Measurements from ENCODE around the gene PRTG. TPM values are rescaled to one million over a fixed set of nuclear protein-coding genes. Genes with fewer than 3 reads are reported as not detected.
A peak's percentile ranks its signal among the peaks of the same experiment; 100 is the strongest.

The PRTG gene
- total RNA-seq, 1 donor from 2014 or later, result 2.1 TPM

GRCh38 chr15:55774113-55774970 is 31.4 kb upstream of the PRTG start:
- Mint-ChIP-seq H3K4me3 (ENCODE audit: unreplicated experiment) (no peak overlapping the region), H3K36me3 (ENCODE audit: unreplicated experiment) (no peaks in the 10 kb centered on the region), H3K9me3 (ENCODE audit: unreplicated experiment) (no peaks in the 10 kb centered on the region), H3K4me1 (ENCODE audit: unreplicated experiment) (peaks cover 4% of the 10 kb centered on the region), H3K27me3 (ENCODE audit: unreplicated experiment) (peaks cover 17% of the 10 kb centered on the region), H3K27ac (ENCODE audit: unreplicated experiment) (no peak overlapping the region)
- DNase-seq (ENCODE audit: extremely low spot score, unreplicated experiment), result no peak
- TF ChIP-seq, protein P1, sequence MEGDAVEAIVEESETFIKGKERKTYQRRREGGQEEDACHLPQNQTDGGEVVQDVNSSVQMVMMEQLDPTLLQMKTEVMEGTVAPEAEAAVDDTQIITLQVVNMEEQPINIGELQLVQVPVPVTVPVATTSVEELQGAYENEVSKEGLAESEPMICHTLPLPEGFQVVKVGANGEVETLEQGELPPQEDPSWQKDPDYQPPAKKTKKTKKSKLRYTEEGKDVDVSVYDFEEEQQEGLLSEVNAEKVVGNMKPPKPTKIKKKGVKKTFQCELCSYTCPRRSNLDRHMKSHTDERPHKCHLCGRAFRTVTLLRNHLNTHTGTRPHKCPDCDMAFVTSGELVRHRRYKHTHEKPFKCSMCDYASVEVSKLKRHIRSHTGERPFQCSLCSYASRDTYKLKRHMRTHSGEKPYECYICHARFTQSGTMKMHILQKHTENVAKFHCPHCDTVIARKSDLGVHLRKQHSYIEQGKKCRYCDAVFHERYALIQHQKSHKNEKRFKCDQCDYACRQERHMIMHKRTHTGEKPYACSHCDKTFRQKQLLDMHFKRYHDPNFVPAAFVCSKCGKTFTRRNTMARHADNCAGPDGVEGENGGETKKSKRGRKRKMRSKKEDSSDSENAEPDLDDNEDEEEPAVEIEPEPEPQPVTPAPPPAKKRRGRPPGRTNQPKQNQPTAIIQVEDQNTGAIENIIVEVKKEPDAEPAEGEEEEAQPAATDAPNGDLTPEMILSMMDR (IDR thresholded peaks at IDR 0.05), result peak; percentile 68

DNA sequence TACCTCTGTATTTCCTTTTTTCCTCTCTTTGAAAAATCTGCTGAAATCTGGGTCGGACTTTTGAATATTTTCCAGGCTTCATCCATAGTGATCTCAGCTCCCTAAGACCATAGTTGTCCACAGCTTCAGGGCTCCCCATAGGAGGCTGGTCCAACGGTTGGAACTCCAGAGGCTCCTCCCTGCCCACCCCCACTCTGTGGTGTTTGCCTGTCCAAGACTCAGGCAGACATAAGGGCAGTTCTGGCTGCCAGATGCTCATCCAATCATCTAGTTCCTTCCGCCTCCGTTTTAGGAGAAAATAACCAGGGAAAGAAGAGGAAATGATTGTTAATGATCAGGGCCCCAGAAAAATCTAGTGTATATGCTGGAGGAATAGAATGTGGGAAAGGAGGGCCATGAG is 27.9 kb upstream of the PRTG start:
- no peak overlapping the region for H3K4me3 Mint-ChIP-seq (ENCODE audit: unreplicated experiment)

DNA sequence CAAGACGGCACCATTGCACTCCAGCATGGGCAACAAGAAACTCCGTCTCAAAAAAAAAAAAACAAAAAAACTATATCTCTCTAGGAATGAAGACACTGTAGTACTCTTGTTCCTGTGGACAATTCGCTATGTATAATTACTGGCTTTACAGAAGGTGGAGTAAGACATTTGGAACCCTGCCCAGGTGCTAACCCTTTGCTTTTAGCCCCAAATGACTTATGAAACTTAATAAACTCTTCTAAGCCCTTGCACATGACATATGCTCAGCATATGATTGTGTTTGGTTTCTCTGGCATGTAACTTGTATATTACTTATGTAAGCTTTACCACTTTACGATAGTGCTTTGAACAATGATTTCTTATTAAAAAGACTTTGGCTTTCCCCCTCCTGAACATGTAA is 27.3 kb upstream of the PRTG start:
- TF ChIP-seq, protein P1 (IDR thresholded peaks at IDR 0.05), result no peak
- no peak overlapping the region for H3K27ac Mint-ChIP-seq (ENCODE audit: unreplicated experiment)
- H3K4me3 Mint-ChIP-seq (ENCODE audit: unreplicated experiment), result no peak overlapping the region
- DNase-seq (ENCODE audit: extremely low spot score, unreplicated experiment), result no peak
- peaks cover under 1% of the 10 kb centered on the region for H3K4me1 Mint-ChIP-seq (ENCODE audit: unreplicated experiment)
- H3K9me3 Mint-ChIP-seq (ENCODE audit: unreplicated experiment), result no peaks in the 10 kb centered on the region
- no peaks in the 10 kb centered on the region for H3K36me3 Mint-ChIP-seq (ENCODE audit: unreplicated experiment)
- H3K27me3 Mint-ChIP-seq (ENCODE audit: unreplicated experiment), result no peaks in the 10 kb centered on the region

More for the DNA sequence above, 27.9 kb upstream of the PRTG start:
- H3K27me3 Mint-ChIP-seq (ENCODE audit: unreplicated experiment), result no peaks in the 10 kb centered on the region
- H3K4me1 Mint-ChIP-seq (ENCODE audit: unreplicated experiment), result peaks cover 4% of the 10 kb centered on the region
- no peaks in the 10 kb centered on the region for H3K36me3 Mint-ChIP-seq (ENCODE audit: unreplicated experiment)
- no peak for DNase-seq (ENCODE audit: extremely low spot score, unreplicated experiment)
- no peaks in the 10 kb centered on the region for H3K9me3 Mint-ChIP-seq (ENCODE audit: unreplicated experiment)
- TF ChIP-seq, protein P1 (IDR thresholded peaks at IDR 0.05), result no peak
- no peak overlapping the region for H3K27ac Mint-ChIP-seq (ENCODE audit: unreplicated experiment)

- Mint-ChIP-seq H3K36me3 (ENCODE audit: unreplicated experiment) (no peaks in the 10 kb centered on the region), H3K4me1 (ENCODE audit: unreplicated experiment) (no peaks in the 10 kb centered on the region), H3K9me3 (ENCODE audit: unreplicated experiment) (no peaks in the 10 kb centered on the region), H3K27me3 (ENCODE audit: unreplicated experiment) (no peaks in the 10 kb centered on the region), H3K27ac (ENCODE audit: unreplicated experiment) (no peak overlapping the region), H3K4me3 (ENCODE audit: unreplicated experiment) (no peak overlapping the region)
- TF ChIP-seq, protein P1 (IDR thresholded peaks at IDR 0.05), result no peak
- DNase-seq (ENCODE audit: extremely low spot score, unreplicated experiment), result no peak
These were observed 25.8 kb upstream of the PRTG start for GRCh38 chr15:55768670-55769185.

DNA sequence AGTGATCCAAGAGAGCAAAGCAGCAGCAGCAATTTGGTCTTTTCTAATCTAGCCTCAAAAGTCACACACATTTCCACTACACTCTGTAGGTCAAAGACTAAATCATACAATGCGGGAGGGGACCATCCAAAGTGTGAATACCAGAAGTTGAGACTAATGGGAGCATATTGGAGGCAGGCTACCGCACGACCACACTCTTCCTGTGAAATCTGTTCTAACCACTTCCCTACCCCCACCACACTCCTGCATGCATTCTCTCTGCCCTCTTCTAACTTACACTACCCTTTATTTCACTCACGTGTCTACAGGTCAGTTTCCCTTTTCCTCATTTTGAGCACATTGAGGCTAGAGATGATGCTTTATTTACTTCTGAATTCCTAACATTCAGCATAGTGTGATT is 23.7 kb upstream of the PRTG start:
- no peaks in the 10 kb centered on the region for H3K4me1 Mint-ChIP-seq (ENCODE audit: unreplicated experiment)
- no peaks in the 10 kb centered on the region for H3K36me3 Mint-ChIP-seq (ENCODE audit: unreplicated experiment)
- no peaks in the 10 kb centered on the region for H3K27me3 Mint-ChIP-seq (ENCODE audit: unreplicated experiment)
- no peak overlapping the region for H3K4me3 Mint-ChIP-seq (ENCODE audit: unreplicated experiment)
- DNase-seq (ENCODE audit: extremely low spot score, unreplicated experiment), result no peak
- no peaks in the 10 kb centered on the region for H3K9me3 Mint-ChIP-seq (ENCODE audit: unreplicated experiment)
- TF ChIP-seq, protein P1 (IDR thresholded peaks at IDR 0.05), result no peak
- H3K27ac Mint-ChIP-seq (ENCODE audit: unreplicated experiment), result no peak overlapping the region

Measured in osteocyte (in vitro differentiated cells).